DND-41 (cell line): Measurements from ENCODE around the gene NECTIN1.

Experiments
- ATAC-seq: fragments of 200-7000 bp; cut with Tn5 transposase; 3 replicates; pipeline ENCODE4 v1.9.1; 2021; ENCODE audit warnings: low read depth; ENCODE audit not compliant: insufficient read depth
- DNase-seq: peaks from one replicate; pipeline ENCODE4 v3.0.0-alpha.2; 2020
- H2AFZ ChIP-seq: 2 replicates; pipeline ENCODE4 v1.6.0; 2012; ENCODE audit warnings: low read depth, low read length
- H3K27ac ChIP-seq: 2 replicates; pipeline ENCODE4 v1.5.1; 2012; ENCODE audit warnings: low read length, inconsistent platforms
- H3K27me3 ChIP-seq: fragments of 200-600 bp; sonication (generic); 2 replicates; pipeline ENCODE4 v1.6.0; 2012; ENCODE audit warnings: low read length, mild to moderate bottlenecking, inconsistent platforms; ENCODE audit not compliant: insufficient read depth, poor library complexity
- H3K36me3 ChIP-seq: 2 replicates; pipeline ENCODE4 v1.5.1; 2012; ENCODE audit warnings: low read length, inconsistent platforms; ENCODE audit not compliant: insufficient read depth
- H3K4me1 ChIP-seq: 2 replicates; pipeline ENCODE4 v1.5.1; 2012; ENCODE audit warnings: mild to moderate bottlenecking, low read length; ENCODE audit not compliant: insufficient read depth
- H3K4me2 ChIP-seq: 2 replicates; pipeline ENCODE4 v1.6.0; 2012; ENCODE audit warnings: mild to moderate bottlenecking, moderate library complexity, low read length, inconsistent platforms; ENCODE audit not compliant: insufficient read depth
- H3K4me3 ChIP-seq, 2 experiments: fragments of 200-600 bp in 1 of 2; shearing (Covaris generic) in 1 of 2; 2 replicates each; pipeline ENCODE4 v1.5.1; 2012 to 2016; ENCODE audit warnings: inconsistent platforms in 2 of 2, low read length in 2 of 2, mild to moderate bottlenecking in 2 of 2, low read depth in 1 of 2, moderate library complexity in 1 of 2
- H3K79me2 ChIP-seq: 2 replicates; pipeline ENCODE4 v1.6.0; 2012; ENCODE audit warnings: low read length, inconsistent platforms; ENCODE audit not compliant: insufficient read depth
- H3K9ac ChIP-seq: 2 replicates; pipeline ENCODE4 v1.6.0; 2012; ENCODE audit warnings: low read depth, mild to moderate bottlenecking, inconsistent platforms, low read length, moderate library complexity
- H3K9me3 ChIP-seq: 2 replicates; pipeline ENCODE4 v1.5.1; 2012; ENCODE audit warnings: low read length, moderate library complexity, mild to moderate bottlenecking, inconsistent platforms; ENCODE audit not compliant: insufficient read depth, severe bottlenecking
- H4K20me1 ChIP-seq: 2 replicates; pipeline ENCODE4 v1.6.0; 2012; ENCODE audit warnings: low read length; ENCODE audit not compliant: insufficient read depth
- EZH2 ChIP-seq: IDR thresholded peaks from 3 replicates; pipeline ENCODE4 v1.6.1; 2012; ENCODE audit warnings: borderline replicate concordance, low read depth, mild to moderate bottlenecking, moderate library complexity, low read length, inconsistent platforms; ENCODE audit not compliant: severe bottlenecking
- TF ChIP-seq, protein P1 (sequence below): IDR thresholded peaks from 2 replicates; pipeline ENCODE4 v1.5.1; 2012; ENCODE audit warnings: borderline replicate concordance, low read length, moderate library complexity, mild to moderate bottlenecking; ENCODE audit not compliant: poor library complexity, severe bottlenecking; ENCODE audit errors: extremely low read depth

Gene NECTIN1

DNA sequence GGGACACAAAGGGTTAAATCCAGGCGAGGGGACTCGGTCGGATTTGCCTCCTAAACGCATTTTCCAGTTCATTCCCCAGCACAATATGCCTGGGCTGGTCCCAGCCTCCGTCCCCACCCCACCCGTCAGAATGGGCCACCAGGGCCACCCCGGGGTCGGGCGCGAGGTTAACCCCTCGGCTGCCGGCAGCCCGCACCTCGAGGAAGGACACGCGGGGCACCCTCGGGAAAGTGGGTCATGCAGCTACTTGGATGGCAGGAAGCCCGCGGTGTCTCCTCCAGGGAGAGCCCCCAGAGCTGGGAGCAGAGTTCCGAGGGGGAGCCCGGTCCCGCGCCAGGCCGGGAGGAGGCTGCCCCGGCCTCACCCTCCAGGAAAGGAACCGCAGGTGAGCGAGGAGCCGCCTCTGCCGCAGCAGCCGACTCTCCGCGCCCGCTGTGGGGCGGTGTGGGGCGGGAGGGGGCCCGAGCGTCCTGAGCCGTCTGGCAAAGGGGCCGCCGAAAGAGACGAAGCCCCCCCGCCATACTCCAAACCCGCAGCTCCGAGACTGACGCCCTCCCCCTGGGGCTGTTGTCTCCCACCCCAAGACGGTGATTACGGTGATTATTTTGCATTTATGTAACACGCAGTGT, 1.4 kb downstream of the NECTIN1 start:
- Histone ChIP-seq H3K27me3 (peaks cover 65% of the 10 kb centered on the region), H2AFZ (no peak overlapping the region), H3K9me3 (no peaks in the 10 kb centered on the region), H4K20me1 (peaks cover 32% of the 10 kb centered on the region), H3K79me2 (no peaks in the 10 kb centered on the region), H3K9ac (peak overlapping the region; percentile 34; the same call in 1 of the 2 replicates), H3K4me1 (peaks cover 17% of the 10 kb centered on the region), H3K4me3 (peak overlapping the region in 1 of 2 experiments; percentile 55; a peak in 1 of 4 replicates), H3K36me3 (no peaks in the 10 kb centered on the region), H3K4me2 (peak overlapping the region; percentile 75), H3K27ac (no peak overlapping the region)
- TF ChIP-seq, protein P1, sequence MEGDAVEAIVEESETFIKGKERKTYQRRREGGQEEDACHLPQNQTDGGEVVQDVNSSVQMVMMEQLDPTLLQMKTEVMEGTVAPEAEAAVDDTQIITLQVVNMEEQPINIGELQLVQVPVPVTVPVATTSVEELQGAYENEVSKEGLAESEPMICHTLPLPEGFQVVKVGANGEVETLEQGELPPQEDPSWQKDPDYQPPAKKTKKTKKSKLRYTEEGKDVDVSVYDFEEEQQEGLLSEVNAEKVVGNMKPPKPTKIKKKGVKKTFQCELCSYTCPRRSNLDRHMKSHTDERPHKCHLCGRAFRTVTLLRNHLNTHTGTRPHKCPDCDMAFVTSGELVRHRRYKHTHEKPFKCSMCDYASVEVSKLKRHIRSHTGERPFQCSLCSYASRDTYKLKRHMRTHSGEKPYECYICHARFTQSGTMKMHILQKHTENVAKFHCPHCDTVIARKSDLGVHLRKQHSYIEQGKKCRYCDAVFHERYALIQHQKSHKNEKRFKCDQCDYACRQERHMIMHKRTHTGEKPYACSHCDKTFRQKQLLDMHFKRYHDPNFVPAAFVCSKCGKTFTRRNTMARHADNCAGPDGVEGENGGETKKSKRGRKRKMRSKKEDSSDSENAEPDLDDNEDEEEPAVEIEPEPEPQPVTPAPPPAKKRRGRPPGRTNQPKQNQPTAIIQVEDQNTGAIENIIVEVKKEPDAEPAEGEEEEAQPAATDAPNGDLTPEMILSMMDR: no peak
- TF ChIP-seq EZH2: no peak
- DNase-seq: peak; percentile 25
- ATAC-seq: no peak

DNA sequence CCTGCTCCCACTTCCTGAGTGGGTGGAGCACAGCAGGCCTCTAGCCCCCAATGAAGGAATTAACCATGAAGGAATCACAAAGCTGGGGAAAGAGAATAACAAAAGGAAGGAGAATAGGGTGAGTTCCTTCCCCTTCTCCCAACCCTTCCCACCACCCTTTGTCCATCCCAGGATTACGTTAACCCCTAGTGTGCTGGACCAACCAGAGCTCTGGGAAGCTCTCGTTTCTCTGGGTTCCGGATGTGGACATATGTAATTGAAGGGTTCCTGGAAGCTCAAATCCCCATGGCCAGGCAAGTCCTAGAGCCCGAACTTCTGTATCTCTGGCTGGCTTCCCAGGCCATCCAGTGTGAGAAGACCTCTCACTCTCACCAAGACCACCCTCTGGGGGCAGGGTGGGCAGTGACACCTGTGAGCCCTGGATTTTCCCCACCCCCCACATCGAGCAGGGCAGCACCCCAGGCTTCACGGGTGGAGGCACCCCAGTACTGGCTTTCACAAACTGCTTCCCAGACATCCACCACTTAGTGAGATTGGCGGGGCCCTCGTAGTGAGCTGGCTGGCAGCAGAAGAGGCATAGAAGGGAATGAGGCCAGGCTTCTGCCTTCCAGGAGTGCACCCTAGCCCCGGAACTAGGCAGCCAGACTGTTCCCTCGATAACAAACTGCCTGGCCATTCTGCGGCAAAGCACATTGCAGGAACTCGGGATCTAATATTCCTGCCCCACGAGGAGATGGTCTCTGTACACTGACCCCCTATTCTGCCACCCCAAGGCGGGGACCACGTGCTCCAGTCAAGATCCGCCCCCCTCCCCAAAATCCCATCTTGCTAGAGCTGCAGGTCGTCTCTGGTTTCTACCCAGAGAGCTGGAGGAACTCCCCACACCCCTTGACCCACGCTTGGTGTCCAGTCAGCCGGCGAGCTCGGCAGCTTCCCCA, 2.1 kb downstream of the NECTIN1 start:
- DNase-seq (no peak), ATAC-seq (no peak)
- Histone ChIP-seq H3K9ac (no peak overlapping the region), H3K4me3 (no peak overlapping the region), H3K27ac (no peak overlapping the region), H3K4me1 (peaks cover 17% of the 10 kb centered on the region), H4K20me1 (peaks cover 37% of the 10 kb centered on the region), H3K27me3 (peaks cover 65% of the 10 kb centered on the region), H3K79me2 (no peaks in the 10 kb centered on the region), H2AFZ (no peak overlapping the region), H3K9me3 (no peaks in the 10 kb centered on the region), H3K36me3 (no peaks in the 10 kb centered on the region), H3K4me2 (peak overlapping the region; percentile 75; the same call in 1 of the 2 replicates)
- TF ChIP-seq, protein P1: no peak
- TF ChIP-seq EZH2: no peak

DNA sequence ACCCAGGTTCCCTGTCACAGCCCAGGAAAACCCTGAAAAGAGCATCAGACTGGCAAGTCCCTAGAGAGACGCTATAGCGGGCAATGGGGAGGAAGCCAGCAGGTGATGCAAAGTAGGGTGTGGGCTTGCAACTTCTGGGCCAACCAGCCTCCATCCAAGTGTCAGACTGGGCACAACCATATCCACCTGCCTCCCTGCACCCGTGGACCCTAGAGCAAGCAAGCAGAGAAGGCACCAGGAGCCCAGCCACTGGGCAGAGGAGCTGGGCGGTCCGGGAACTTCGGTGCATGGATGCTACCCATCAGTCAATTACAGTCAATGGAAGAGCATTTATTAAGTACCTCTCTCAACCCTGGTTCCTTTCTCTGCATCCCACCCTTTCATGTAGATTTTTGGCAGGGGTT, 2.8 kb downstream of the NECTIN1 start:
- Histone ChIP-seq H3K36me3 (no peaks in the 10 kb centered on the region), H3K27ac (no peak overlapping the region), H3K4me1 (peaks cover 17% of the 10 kb centered on the region), H3K27me3 (peaks cover 62% of the 10 kb centered on the region), H3K79me2 (no peaks in the 10 kb centered on the region), H3K4me3 (no peak overlapping the region), H2AFZ (no peak overlapping the region), H4K20me1 (peaks cover 37% of the 10 kb centered on the region), H3K9me3 (no peaks in the 10 kb centered on the region), H3K9ac (no peak overlapping the region), H3K4me2 (no peak overlapping the region)
- DNase-seq (no peak), ATAC-seq (no peak)
- TF ChIP-seq, protein P1: no peak
- no peak for TF ChIP-seq EZH2
